Uterus (tissue), 4 donors: ENCODE measurements around the gene SAA1. TPM values are rescaled to one million over a fixed set of nuclear protein-coding genes. Genes with fewer than 3 reads are reported as not detected.

Source experiments
- DNase-seq, 2 donors: peaks; one replicate each; pipeline ENCODE4 v3.0.0-alpha.2; 2019 to 2020
- H3K27ac ChIP-seq, 2 donors: fragments of 200-600 bp; sonication (generic); 1 replicate in 1 of 2; 2 replicates in 1 of 2; pipeline ENCODE4 v1.5.1; 2016 to 2018
- H3K27me3 ChIP-seq, 2 donors: fragments of 200-600 bp; sonication (generic); one replicate each; pipeline ENCODE4 v1.5.1; 2018 to 2019; ENCODE audit warnings: control low read depth in 1 of 2
- H3K36me3 ChIP-seq, 2 donors: fragments of 200-600 bp; sonication (generic); one replicate each; pipeline ENCODE4 v1.5.1; 2019; ENCODE audit warnings: control low read depth in 1 of 2
- H3K4me1 ChIP-seq, 2 donors: fragments of 200-600 bp; sonication (generic); one replicate each; pipeline ENCODE4 v1.5.1; 2018 to 2019; ENCODE audit warnings: control low read depth in 1 of 2
- H3K4me3 ChIP-seq, 2 donors: fragments of 200-600 bp; sonication (generic); 1 replicate in 1 of 2; 2 replicates in 1 of 2; pipeline ENCODE4 v1.5.1; 2018 to 2019; ENCODE audit warnings: mild to moderate bottlenecking in 1 of 2
- H3K9me3 ChIP-seq, 2 donors: fragments of 200-600 bp; sonication (generic); one replicate each; pipeline ENCODE4 v1.5.1; 2019; ENCODE audit warnings: control low read depth in 1 of 2
- POLR2A ChIP-seq, 2 donors: fragments of 450-650 bp; IDR thresholded peaks; one replicate each; pipeline ENCODE4 v1.6.1; 2016; ENCODE audit warnings: antibody characterized with exemption in 2 of 2, mild to moderate bottlenecking in 1 of 2, moderate library complexity in 1 of 2
- intact Hi-C: fragments of 100-400 bp; cut with DNase I; formaldehyde crosslinking; loops from one replicate; pipeline ENCODE4 v1.15.1; 2023; ENCODE audit warnings: low total_unique reads
- small RNA-seq: library from RNA; depleted of rRNA; stranded (forward); fragments of <200 nt; gene quantifications from one replicate; pipeline ENCODE3, GENCODE V24; 2016
- total RNA-seq, 4 donors: library from RNA; depleted of rRNA in 3 of 4; stranded (reverse); fragments of >200 nt in 3 of 4; gene quantifications; one replicate each; pipeline versions ENCODE4 v1.1.0 to v1.2.4, GENCODE V29; 2014 to 2023
- TF ChIP-seq, protein P1 (sequence below), 4 experiments: fragments of 200-600 bp in 2 of 4; fragments of 450-650 bp in 2 of 4; sonication (generic) in 2 of 4; IDR thresholded peaks; one replicate each; pipeline ENCODE4 v1.5.1; 2016 to 2019; ENCODE audit warnings: antibody characterized with exemption in 4 of 4, mild to moderate bottlenecking in 2 of 4, moderate library complexity in 1 of 4
- donor health status: DM: yes; HTN: yes; CAD: no.

The SAA1 gene
- total RNA-seq, 4 donors from 2014 or later, result 3.3 TPM; not detected in 3

DNA sequence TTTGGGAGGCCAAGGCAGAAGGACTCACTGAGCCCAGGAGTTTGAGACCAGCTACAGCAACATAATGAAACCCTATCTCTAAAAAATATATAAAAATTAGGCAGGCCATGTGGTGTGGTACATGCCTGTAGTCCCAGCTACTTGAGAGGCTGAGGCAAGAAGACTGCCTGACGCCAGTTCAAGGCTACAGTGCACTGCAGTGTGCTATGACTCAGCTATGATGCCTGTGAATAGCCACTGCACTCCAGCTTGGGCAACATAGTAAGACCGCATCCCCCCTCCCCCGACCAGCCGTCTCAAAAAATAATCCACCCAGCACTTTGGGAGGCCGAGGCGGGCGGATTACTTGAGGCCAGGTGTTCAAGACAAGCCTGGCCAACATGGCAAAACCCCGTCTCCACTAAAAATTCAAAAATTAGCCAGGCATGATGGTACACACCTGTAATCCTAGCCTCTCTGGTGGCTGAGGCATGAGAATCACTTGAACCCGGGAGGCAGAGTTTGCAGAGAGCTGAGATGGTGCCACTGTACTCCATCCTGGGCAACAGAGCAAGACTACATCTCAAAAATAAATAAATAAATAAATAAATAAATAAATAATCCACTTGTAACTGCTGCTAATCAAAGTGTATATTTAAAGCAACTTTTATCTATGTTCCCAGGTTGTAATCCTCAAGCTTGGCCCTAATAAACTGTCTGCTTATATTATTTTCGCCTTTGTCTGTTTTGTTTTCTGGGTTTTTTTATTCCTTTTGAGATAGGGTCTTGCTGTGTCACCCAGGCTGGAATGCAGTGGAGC lies 48.1 kb downstream of the SAA1 start:
- no peak for TF ChIP-seq POLR2A (IDR thresholded peaks at IDR 0.05)
- TF ChIP-seq, protein P1, sequence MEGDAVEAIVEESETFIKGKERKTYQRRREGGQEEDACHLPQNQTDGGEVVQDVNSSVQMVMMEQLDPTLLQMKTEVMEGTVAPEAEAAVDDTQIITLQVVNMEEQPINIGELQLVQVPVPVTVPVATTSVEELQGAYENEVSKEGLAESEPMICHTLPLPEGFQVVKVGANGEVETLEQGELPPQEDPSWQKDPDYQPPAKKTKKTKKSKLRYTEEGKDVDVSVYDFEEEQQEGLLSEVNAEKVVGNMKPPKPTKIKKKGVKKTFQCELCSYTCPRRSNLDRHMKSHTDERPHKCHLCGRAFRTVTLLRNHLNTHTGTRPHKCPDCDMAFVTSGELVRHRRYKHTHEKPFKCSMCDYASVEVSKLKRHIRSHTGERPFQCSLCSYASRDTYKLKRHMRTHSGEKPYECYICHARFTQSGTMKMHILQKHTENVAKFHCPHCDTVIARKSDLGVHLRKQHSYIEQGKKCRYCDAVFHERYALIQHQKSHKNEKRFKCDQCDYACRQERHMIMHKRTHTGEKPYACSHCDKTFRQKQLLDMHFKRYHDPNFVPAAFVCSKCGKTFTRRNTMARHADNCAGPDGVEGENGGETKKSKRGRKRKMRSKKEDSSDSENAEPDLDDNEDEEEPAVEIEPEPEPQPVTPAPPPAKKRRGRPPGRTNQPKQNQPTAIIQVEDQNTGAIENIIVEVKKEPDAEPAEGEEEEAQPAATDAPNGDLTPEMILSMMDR (IDR thresholded peaks at IDR 0.05), result no peak
- Histone ChIP-seq H3K36me3 (no peaks in the 10 kb centered on the region), H3K9me3 (no peaks in the 10 kb centered on the region), H3K4me3 (no peak overlapping the region), H3K27ac (no peak overlapping the region), H3K4me1 (peaks cover 0 to 4% of the 10 kb centered on the region in 2 donors), H3K27me3 (no peaks in the 10 kb centered on the region)
- no peak for DNase-seq
- intact Hi-C loops, result no loop called here

GRCh38 chr11:18314784-18315523 lies 48.9 kb downstream of the SAA1 start:
- Histone ChIP-seq H3K27me3 (no peaks in the 10 kb centered on the region), H3K4me1 (peaks cover 0 to 4% of the 10 kb centered on the region in 2 donors), H3K9me3 (no peaks in the 10 kb centered on the region)

GRCh38 chr11:18315893-18316292 lies 49.8 kb downstream of the SAA1 start:
- TF ChIP-seq, protein P1 (IDR thresholded peaks at IDR 0.05), result no peak
- TF ChIP-seq POLR2A (IDR thresholded peaks at IDR 0.05), result no peak
- Histone ChIP-seq H3K27me3 (no peaks in the 10 kb centered on the region), H3K36me3 (no peaks in the 10 kb centered on the region), H3K9me3 (no peaks in the 10 kb centered on the region), H3K27ac (no peak overlapping the region), H3K4me1 (peaks cover 0 to 4% of the 10 kb centered on the region in 2 donors), H3K4me3 (no peak overlapping the region)
- intact Hi-C loops, result no loop called here
- DNase-seq, result no peak

More at GRCh38 chr11:18314784-18315523, 48.9 kb downstream of the SAA1 start:
- TF ChIP-seq, protein P1 (IDR thresholded peaks at IDR 0.05), result no peak
- no peak for TF ChIP-seq POLR2A (IDR thresholded peaks at IDR 0.05)
- Histone ChIP-seq H3K4me3 (no peak overlapping the region), H3K27ac (no peak overlapping the region), H3K36me3 (no peaks in the 10 kb centered on the region)
- intact Hi-C loops, result no loop called here
- DNase-seq, result no peak

DNA sequence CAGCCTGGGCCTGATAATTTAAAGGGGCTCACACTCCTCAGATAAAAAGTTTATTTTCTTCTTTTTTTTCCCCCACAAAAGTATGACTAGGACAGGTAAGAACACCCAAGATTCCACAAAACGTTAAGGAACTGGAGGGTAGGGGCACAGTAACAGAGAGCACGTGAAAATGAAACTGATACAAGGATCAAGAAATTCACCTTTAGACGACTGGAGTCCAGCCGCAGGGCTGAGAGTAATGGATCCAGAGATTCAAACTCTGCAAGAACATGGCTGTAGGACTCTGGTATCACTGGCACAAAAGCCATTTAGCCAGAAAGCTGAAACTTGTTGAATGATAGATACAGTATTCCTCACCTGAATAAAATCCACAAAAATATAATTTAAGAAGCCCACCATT lies 51.5 kb downstream of the SAA1 start:
- peaks cover 0 to 4% of the 10 kb centered on the region in 2 donors for H3K4me1 ChIP-seq
- no peaks in the 10 kb centered on the region for H3K27me3 ChIP-seq
- no peaks in the 10 kb centered on the region for H3K36me3 ChIP-seq
- no peak overlapping the region for H3K27ac ChIP-seq
- no peaks in the 10 kb centered on the region for H3K9me3 ChIP-seq
- intact Hi-C loops, result no loop called here
- no peak overlapping the region for H3K4me3 ChIP-seq
- DNase-seq, result no peak
- TF ChIP-seq POLR2A (IDR thresholded peaks at IDR 0.05), result no peak
- TF ChIP-seq, protein P1 (IDR thresholded peaks at IDR 0.05), result no peak

Small RNA genes lying within 50 kb of the gene (small RNA-seq; reads per million reads assigned to genes)
- gene RNA5SP333, result not detected
- gene RNA5SP334, result not detected

Other genes with a start within 250 kb of the SAA1 start
- 1 to 10 TPM in 3 of 4 donors, under 1 TPM in 1; under 0.01 to 2.3 (median 1.3) TPM for gene TPH1, start 220.0 kb upstream of the SAA1 start, total RNA-seq
- 10 to 100 TPM in 3 of 4 donors, under 1 TPM in 1; 0.77 to 29.9 (median 12.7) TPM for gene SAAL1, start 160.2 kb upstream of the SAA1 start, total RNA-seq
- gene MRGPRX3, start 133.7 kb upstream of the SAA1 start, total RNA-seq, result not detected
- not detected for gene MRGPRX4, start 93.4 kb upstream of the SAA1 start, total RNA-seq
- not detected for gene SAA4, start 29.5 kb upstream of the SAA1 start, total RNA-seq
- gene SAA2, start 17.6 kb upstream of the SAA1 start, total RNA-seq, result 1 to 10 TPM in 1 of 4 donors, not detected in 3; 3.8 TPM
- 10 to 100 TPM in 3 of 4 donors, 1 to 10 TPM in 1; 6.4 to 55.0 (median 35.9) TPM for gene HPS5, start 55.9 kb downstream of the SAA1 start, total RNA-seq
- 100 to 1,000 TPM in 1 of 4 donors, 10 to 100 TPM in 3; 25.0 to 103 (median 50.7) TPM for gene GTF2H1, start 56.3 kb downstream of the SAA1 start, total RNA-seq
- 100 to 1,000 TPM; 147 to 249 (median 182) TPM for gene LDHA, start 128.3 kb downstream of the SAA1 start, total RNA-seq
- not detected for gene LDHC, start 146.1 kb downstream of the SAA1 start, total RNA-seq
- gene LDHAL6A, start 189.6 kb downstream of the SAA1 start, total RNA-seq, result under 1 TPM in 2 of 4 donors, not detected in 2; 0.24 to 0.28 TPM